Esophagus squamous epithelium (tissue), 4 donors: Measurements from ENCODE around the gene NDUFV1.

Experiments used
- CTCF ChIP-seq, 6 experiments: fragments of 450-650 bp in 4 of 6; fragments of 200-600 bp in 2 of 6; sonication (generic) in 2 of 6; IDR thresholded peaks; one replicate each; pipeline ENCODE4 v1.5.1; 2016 to 2019; ENCODE audit warnings: antibody characterized with exemption in 6 of 6, mild to moderate bottlenecking in 4 of 6, moderate library complexity in 4 of 6
- POLR2A ChIP-seq, 4 donors: fragments of 450-650 bp; IDR thresholded peaks; one replicate each; pipeline ENCODE4 v1.6.1; 2017; ENCODE audit warnings: antibody characterized with exemption in 4 of 4, mild to moderate bottlenecking in 4 of 4, moderate library complexity in 3 of 4

GRCh38 chr11:67636962-67637361 is 30.2 kb downstream of the NDUFV1 start:
- TF ChIP-seq POLR2A (IDR thresholded peaks at IDR 0.05) (no peak), CTCF (IDR thresholded peaks at IDR 0.05) (no peak)
